ENCODE results near the gene PANK4.

The PANK4 gene

GRCh38 chr1:2517966-2518365 lies 8.4 kb downstream of the PANK4 start:
- Mint-ChIP-seq H3K9me3 (no peaks in the 10 kb centered on the region), H3K4me3 (no peak overlapping the region), H3K27me3 (ENCODE audit: low read depth) (no peaks in the 10 kb centered on the region), H3K36me3 (ENCODE audit: low read depth) (peaks cover 36% of the 10 kb centered on the region), H3K4me1 (peaks cover 6% of the 10 kb centered on the region), H3K27ac (no peak overlapping the region)
- TF ChIP-seq CTCF (IDR thresholded peaks at IDR 0.05; ENCODE audit: unreplicated experiment in 3 of 3), result no peak

- H3K4me1 Mint-ChIP-seq, result no peaks in the 10 kb centered on the region
These were observed 9.4 kb downstream of the PANK4 start for GRCh38 chr1:2516946-2517345.

GRCh38 chr1:2516124-2516523 lies 10.3 kb downstream of the PANK4 start:
- peaks cover 30% of the 10 kb centered on the region for H3K36me3 Mint-ChIP-seq (ENCODE audit: low read depth)
- no peak overlapping the region for H3K4me3 Mint-ChIP-seq
- TF ChIP-seq CTCF (IDR thresholded peaks at IDR 0.05; ENCODE audit: unreplicated experiment in 3 of 3), result no peak
- no peaks in the 10 kb centered on the region for H3K9me3 Mint-ChIP-seq
- H3K4me1 Mint-ChIP-seq, result peaks cover 5% of the 10 kb centered on the region
- no peak overlapping the region for H3K27ac Mint-ChIP-seq
- no peaks in the 10 kb centered on the region for H3K27me3 Mint-ChIP-seq (ENCODE audit: low read depth)

More at GRCh38 chr1:2516946-2517345, 9.4 kb downstream of the PANK4 start:
- no peaks in the 10 kb centered on the region for H3K9me3 Mint-ChIP-seq
- H3K36me3 Mint-ChIP-seq (ENCODE audit: low read depth), result peaks cover 30% of the 10 kb centered on the region
- no peak overlapping the region for H3K4me3 Mint-ChIP-seq
- no peaks in the 10 kb centered on the region for H3K27me3 Mint-ChIP-seq (ENCODE audit: low read depth)
- TF ChIP-seq CTCF (IDR thresholded peaks at IDR 0.05; ENCODE audit: unreplicated experiment in 3 of 3), result no peak
- H3K27ac Mint-ChIP-seq, result no peak overlapping the region

GRCh38 chr1:2515763-2516080 lies 10.7 kb downstream of the PANK4 start:
- no peaks in the 10 kb centered on the region for H3K27me3 Mint-ChIP-seq (ENCODE audit: low read depth)
- no peak for TF ChIP-seq CTCF (IDR thresholded peaks at IDR 0.05; ENCODE audit: unreplicated experiment in 3 of 3)
- H3K9me3 Mint-ChIP-seq, result no peaks in the 10 kb centered on the region
- peaks cover 26% of the 10 kb centered on the region for H3K36me3 Mint-ChIP-seq (ENCODE audit: low read depth)
- H3K4me1 Mint-ChIP-seq, result peaks cover 5% of the 10 kb centered on the region
- no peak overlapping the region for H3K4me3 Mint-ChIP-seq
- H3K27ac Mint-ChIP-seq, result no peak overlapping the region

GRCh38 chr1:2514863-2515762 lies 11.3 kb downstream of the PANK4 start:
- Mint-ChIP-seq H3K9me3 (no peaks in the 10 kb centered on the region), H3K4me3 (no peak overlapping the region), H3K27ac (no peak overlapping the region), H3K36me3 (ENCODE audit: low read depth) (peaks cover 23% of the 10 kb centered on the region), H3K27me3 (ENCODE audit: low read depth) (no peaks in the 10 kb centered on the region), H3K4me1 (peaks cover 5% of the 10 kb centered on the region)
- peak; percentile 16 to 24 (median 19) for TF ChIP-seq CTCF (IDR thresholded peaks at IDR 0.05; ENCODE audit: unreplicated experiment in 3 of 3)
